Dendritic cell treated with granulocyte-macrophage colony-stimulating factor and Interleukin-4, amounts not matched to agents 40 ng/mL and 50 ng/mL, for 4 days (primary cell): Measurements from ENCODE around the gene PCBD1.
"Not testable (repeated sequence)": the region's sequence is repeated elsewhere in the genome, so short reads cannot be mapped to it uniquely, and the experiment has no call there.

Experiments used
- H3K27ac Mint-ChIP-seq: one replicate; pipeline ENCODE4 v1.8.0; 2022; ENCODE audit warnings: mild to moderate bottlenecking, mixed read lengths
- H3K27me3 Mint-ChIP-seq: one replicate; pipeline ENCODE4 v1.8.0; 2022; ENCODE audit warnings: mild to moderate bottlenecking, mixed read lengths
- H3K36me3 Mint-ChIP-seq: one replicate; pipeline ENCODE4 v1.8.0; 2022; ENCODE audit warnings: low read depth, mixed read lengths
- H3K4me1 Mint-ChIP-seq: one replicate; pipeline ENCODE4 v1.8.0; 2022; ENCODE audit warnings: low read depth, mixed read lengths
- H3K4me3 Mint-ChIP-seq: one replicate; pipeline ENCODE4 v1.8.0; 2022; ENCODE audit warnings: mild to moderate bottlenecking, moderate library complexity, mixed read lengths
- H3K9me3 Mint-ChIP-seq: one replicate; pipeline ENCODE4 v1.8.0; 2022; ENCODE audit warnings: mixed read lengths
- intact Hi-C: fragments of 100-400 bp; cut with micrococcal nuclease; formaldehyde crosslinking; loops from one replicate; pipeline ENCODE4 v1.15.0; 2022

PCBD1 gene

GRCh38 chr10:70884741-70885140 is 3.6 kb downstream of the PCBD1 start:
- Mint-ChIP-seq H3K36me3 (peaks cover 70% of the 10 kb centered on the region), H3K27me3 (no peaks in the 10 kb centered on the region), H3K4me1 (peaks cover 27% of the 10 kb centered on the region), H3K9me3 (no peaks in the 10 kb centered on the region), H3K27ac (no peak overlapping the region), H3K4me3 (no peak overlapping the region)
- intact Hi-C loops: loop anchor here (5.0 kb wide), 1 partner anchor 332 kb away; no protein-coding TSS in a partner anchor

- Mint-ChIP-seq H3K27ac (peak overlapping the region; percentile 78), H3K36me3 (peaks cover 100% of the 10 kb centered on the region), H3K4me3 (no peak overlapping the region), H3K9me3 (no peaks in the 10 kb centered on the region), H3K4me1 (peaks cover 20% of the 10 kb centered on the region), H3K27me3 (no peaks in the 10 kb centered on the region)
- intact Hi-C loops: loop anchor here (1.0 to 5.0 kb wide), 2 partner anchors 65 to 328 kb away; partner anchors contain the start of gene SGPL1
Observed at GRCh38 chr10:70880077-70880534, 8.3 kb downstream of the PCBD1 start.

- Mint-ChIP-seq H3K4me1 (peaks cover 20% of the 10 kb centered on the region), H3K27me3 (no peaks in the 10 kb centered on the region), H3K27ac (peak overlapping the region; percentile 78), H3K4me3 (no peak overlapping the region), H3K9me3 (no peaks in the 10 kb centered on the region), H3K36me3 (peaks cover 100% of the 10 kb centered on the region)
- intact Hi-C loops: loop anchor here (2.0 kb wide), 1 partner anchor 118 kb away; no protein-coding TSS in a partner anchor
Observed at GRCh38 chr10:70879207-70879606, 9.2 kb downstream of the PCBD1 start.

GRCh38 chr10:70874061-70874460 is 14.3 kb downstream of the PCBD1 start:
- H3K4me3 Mint-ChIP-seq: no peak overlapping the region
- peaks cover 100% of the 10 kb centered on the region for H3K36me3 Mint-ChIP-seq
- intact Hi-C loops: no loop called here

GRCh38 chr10:70872291-70872690 is 16.1 kb downstream of the PCBD1 start:
- no peaks in the 10 kb centered on the region for H3K27me3 Mint-ChIP-seq
- intact Hi-C loops: no loop called here
- peaks cover 93% of the 10 kb centered on the region for H3K36me3 Mint-ChIP-seq
- no peak overlapping the region for H3K4me3 Mint-ChIP-seq
- peaks cover 8% of the 10 kb centered on the region for H3K4me1 Mint-ChIP-seq
- H3K9me3 Mint-ChIP-seq: no peaks in the 10 kb centered on the region
- no peak overlapping the region for H3K27ac Mint-ChIP-seq

More at GRCh38 chr10:70874061-70874460, 14.3 kb downstream of the PCBD1 start:
- H3K9me3 Mint-ChIP-seq: no peaks in the 10 kb centered on the region
- H3K27me3 Mint-ChIP-seq: no peaks in the 10 kb centered on the region
- H3K4me1 Mint-ChIP-seq: peaks cover 9% of the 10 kb centered on the region
- no peak overlapping the region for H3K27ac Mint-ChIP-seq

- H3K4me3 Mint-ChIP-seq: no peak overlapping the region
Observed at GRCh38 chr10:70866424-70866823, 21.9 kb downstream of the PCBD1 start.

GRCh38 chr10:70864935-70865334 is 23.4 kb downstream of the PCBD1 start:
- peaks cover 82% of the 10 kb centered on the region for H3K36me3 Mint-ChIP-seq
- H3K27ac Mint-ChIP-seq: peak overlapping the region; percentile 80
- peaks cover 30% of the 10 kb centered on the region for H3K4me1 Mint-ChIP-seq
- intact Hi-C loops: no loop called here
- no peaks in the 10 kb centered on the region for H3K9me3 Mint-ChIP-seq
- H3K27me3 Mint-ChIP-seq: no peaks in the 10 kb centered on the region
- H3K4me3 Mint-ChIP-seq: no peak overlapping the region

More at GRCh38 chr10:70866424-70866823, 21.9 kb downstream of the PCBD1 start:
- intact Hi-C loops: loop anchor here (2.0 kb wide), 1 partner anchor 34 kb away; no protein-coding TSS in a partner anchor
- H3K36me3 Mint-ChIP-seq: peaks cover 82% of the 10 kb centered on the region
- H3K27ac Mint-ChIP-seq: peak overlapping the region; percentile 80
- H3K9me3 Mint-ChIP-seq: no peaks in the 10 kb centered on the region
- H3K27me3 Mint-ChIP-seq: no peaks in the 10 kb centered on the region
- peaks cover 30% of the 10 kb centered on the region for H3K4me1 Mint-ChIP-seq

- Mint-ChIP-seq H3K4me1 (peaks cover 33% of the 10 kb centered on the region), H3K27ac (peak overlapping the region; percentile 80), H3K36me3 (peaks cover 82% of the 10 kb centered on the region), H3K27me3 (no peaks in the 10 kb centered on the region), H3K4me3 (no peak overlapping the region), H3K9me3 (no peaks in the 10 kb centered on the region)
- intact Hi-C loops: no loop called here
Observed at GRCh38 chr10:70863470-70864160, 24.8 kb downstream of the PCBD1 start.

GRCh38 chr10:70861495-70862197 is 26.7 kb downstream of the PCBD1 start:
- Mint-ChIP-seq H3K27ac (peak overlapping the region; percentile 8), H3K36me3 (peaks cover 95% of the 10 kb centered on the region), H3K4me1 (peaks cover 45% of the 10 kb centered on the region)
- intact Hi-C loops, H3K27me3 Mint-ChIP-seq, H3K9me3 Mint-ChIP-seq, H3K4me3 Mint-ChIP-seq: not testable (repeated sequence)

GRCh38 chr10:70858759-70859158 is 29.6 kb downstream of the PCBD1 start:
- Mint-ChIP-seq H3K9me3 (no peaks in the 10 kb centered on the region), H3K4me3 (no peak overlapping the region), H3K36me3 (peaks cover 100% of the 10 kb centered on the region), H3K27me3 (no peaks in the 10 kb centered on the region), H3K27ac (peak overlapping the region; percentile 1), H3K4me1 (peaks cover 30% of the 10 kb centered on the region)
- intact Hi-C loops: no loop called here

- H3K27me3 Mint-ChIP-seq: no peaks in the 10 kb centered on the region
- H3K36me3 Mint-ChIP-seq: peaks cover 100% of the 10 kb centered on the region
- intact Hi-C loops: no loop called here
- H3K9me3 Mint-ChIP-seq: no peaks in the 10 kb centered on the region
- H3K4me3 Mint-ChIP-seq: no peak overlapping the region
- peaks cover 30% of the 10 kb centered on the region for H3K4me1 Mint-ChIP-seq
- peak overlapping the region; percentile 17 for H3K27ac Mint-ChIP-seq
Observed at GRCh38 chr10:70856454-70856853, 31.9 kb downstream of the PCBD1 start.

GRCh38 chr10:70853457-70853856 is 34.9 kb downstream of the PCBD1 start:
- H3K4me1 Mint-ChIP-seq: peaks cover 32% of the 10 kb centered on the region
- H3K27me3 Mint-ChIP-seq: no peaks in the 10 kb centered on the region
- peaks cover 100% of the 10 kb centered on the region for H3K36me3 Mint-ChIP-seq
- intact Hi-C loops: no loop called here
- no peaks in the 10 kb centered on the region for H3K9me3 Mint-ChIP-seq
- H3K27ac Mint-ChIP-seq: no peak overlapping the region
- H3K4me3 Mint-ChIP-seq: no peak overlapping the region

GRCh38 chr10:70853038-70853437 is 35.3 kb downstream of the PCBD1 start:
- no peaks in the 10 kb centered on the region for H3K27me3 Mint-ChIP-seq
- intact Hi-C loops: no loop called here
- no peaks in the 10 kb centered on the region for H3K9me3 Mint-ChIP-seq
- H3K36me3 Mint-ChIP-seq: peaks cover 98% of the 10 kb centered on the region
- no peak overlapping the region for H3K4me3 Mint-ChIP-seq
- no peak overlapping the region for H3K27ac Mint-ChIP-seq
- H3K4me1 Mint-ChIP-seq: peaks cover 31% of the 10 kb centered on the region
